ENCODE data around the gene ZC3HAV1.
A peak's percentile ranks its signal among the peaks of the same experiment; 100 is the strongest.
"Not testable (repeated sequence)": the region's sequence is repeated elsewhere in the genome, so short reads cannot be mapped to it uniquely, and the experiment has no call there.

Gene ZC3HAV1

DNA sequence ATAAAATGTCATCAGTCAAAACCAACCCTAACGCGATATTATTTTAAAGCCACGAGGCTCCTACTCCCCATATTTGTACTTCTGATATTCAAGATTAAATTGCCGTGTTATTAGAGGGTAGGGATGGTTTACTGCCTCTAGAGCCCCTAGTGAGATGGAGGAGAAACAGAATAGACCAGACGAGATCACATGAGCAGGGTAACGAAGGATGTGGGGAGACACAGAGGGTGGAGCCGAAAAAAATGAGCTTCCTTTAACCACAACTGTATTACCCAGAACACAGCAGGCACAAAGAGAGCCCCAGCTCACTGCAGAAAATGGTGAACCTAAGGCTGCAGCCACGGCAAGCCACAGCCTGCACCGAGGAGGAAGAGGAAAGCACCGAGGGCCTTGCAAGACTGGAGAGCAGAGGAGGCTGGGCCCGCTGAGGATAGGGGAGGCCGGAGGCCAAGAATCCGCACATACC is 14.3 kb downstream of the ZC3HAV1 start:
- Histone ChIP-seq H3K27me3 (ENCODE audit: insufficient read depth, poor library complexity, severe bottlenecking) (no peaks in the 10 kb centered on the region), H3K27ac (replicated peaks) (peak overlapping the region; percentile 67), H3K4me3 (replicated peaks; ENCODE audit: insufficient read depth, low read length) (peak overlapping the region; percentile 6; the same call in 1 of the 2 replicates)
- peak; percentile 81 to 94 for DNase-seq (ENCODE audit: low read depth in 1 of 2, low spot score in 1 of 2)
- TF ChIP-seq SPI1 (IDR thresholded peaks at IDR 0.05; ENCODE audit: borderline replicate concordance, low read depth): peak; percentile 39; the same call in 1 of the 2 replicates
- peak; percentile 36; the same call in 1 of the 2 replicates for TF ChIP-seq GABPA (IDR thresholded peaks at IDR 0.05; ENCODE audit: low read depth)
- TF ChIP-seq, protein P1, sequence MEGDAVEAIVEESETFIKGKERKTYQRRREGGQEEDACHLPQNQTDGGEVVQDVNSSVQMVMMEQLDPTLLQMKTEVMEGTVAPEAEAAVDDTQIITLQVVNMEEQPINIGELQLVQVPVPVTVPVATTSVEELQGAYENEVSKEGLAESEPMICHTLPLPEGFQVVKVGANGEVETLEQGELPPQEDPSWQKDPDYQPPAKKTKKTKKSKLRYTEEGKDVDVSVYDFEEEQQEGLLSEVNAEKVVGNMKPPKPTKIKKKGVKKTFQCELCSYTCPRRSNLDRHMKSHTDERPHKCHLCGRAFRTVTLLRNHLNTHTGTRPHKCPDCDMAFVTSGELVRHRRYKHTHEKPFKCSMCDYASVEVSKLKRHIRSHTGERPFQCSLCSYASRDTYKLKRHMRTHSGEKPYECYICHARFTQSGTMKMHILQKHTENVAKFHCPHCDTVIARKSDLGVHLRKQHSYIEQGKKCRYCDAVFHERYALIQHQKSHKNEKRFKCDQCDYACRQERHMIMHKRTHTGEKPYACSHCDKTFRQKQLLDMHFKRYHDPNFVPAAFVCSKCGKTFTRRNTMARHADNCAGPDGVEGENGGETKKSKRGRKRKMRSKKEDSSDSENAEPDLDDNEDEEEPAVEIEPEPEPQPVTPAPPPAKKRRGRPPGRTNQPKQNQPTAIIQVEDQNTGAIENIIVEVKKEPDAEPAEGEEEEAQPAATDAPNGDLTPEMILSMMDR (IDR thresholded peaks at IDR 0.05; ENCODE audit: insufficient read depth, low read length): no peak
- peak; percentile 27 for TF ChIP-seq POLR2AphosphoS5 (IDR thresholded peaks at IDR 0.05; ENCODE audit: low read depth)

DNA sequence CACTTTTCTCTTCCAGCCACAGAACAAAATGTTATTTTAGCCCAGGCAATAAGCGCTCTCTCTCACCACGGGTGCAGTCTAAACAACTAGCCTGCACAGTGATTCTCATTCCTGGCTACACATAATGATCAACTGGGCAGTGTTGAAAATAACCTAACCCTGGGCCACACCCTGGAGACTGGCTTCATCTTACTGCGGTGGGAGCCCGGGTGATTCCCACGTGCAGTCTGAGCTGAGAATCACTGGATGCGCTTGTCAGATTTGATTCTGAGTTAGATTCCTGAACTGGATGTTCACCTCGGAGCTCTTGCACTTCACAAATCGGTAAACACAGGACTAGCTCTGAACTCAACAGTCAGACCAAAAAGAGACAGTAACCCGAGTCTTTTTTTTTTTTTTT is 14.9 kb downstream of the ZC3HAV1 start:
- peak overlapping the region; percentile 67 for H3K27ac ChIP-seq (replicated peaks)
- DNase-seq (ENCODE audit: low read depth in 1 of 2, low spot score in 1 of 2): no peak
- H3K4me3 ChIP-seq (replicated peaks; ENCODE audit: insufficient read depth, low read length): no peak overlapping the region
- no peaks in the 10 kb centered on the region for H3K27me3 ChIP-seq (ENCODE audit: insufficient read depth, poor library complexity, severe bottlenecking)
- no peak for TF ChIP-seq POLR2AphosphoS5 (IDR thresholded peaks at IDR 0.05; ENCODE audit: low read depth)
- TF ChIP-seq, protein P1 (IDR thresholded peaks at IDR 0.05; ENCODE audit: insufficient read depth, low read length): no peak
- TF ChIP-seq, protein P2, sequence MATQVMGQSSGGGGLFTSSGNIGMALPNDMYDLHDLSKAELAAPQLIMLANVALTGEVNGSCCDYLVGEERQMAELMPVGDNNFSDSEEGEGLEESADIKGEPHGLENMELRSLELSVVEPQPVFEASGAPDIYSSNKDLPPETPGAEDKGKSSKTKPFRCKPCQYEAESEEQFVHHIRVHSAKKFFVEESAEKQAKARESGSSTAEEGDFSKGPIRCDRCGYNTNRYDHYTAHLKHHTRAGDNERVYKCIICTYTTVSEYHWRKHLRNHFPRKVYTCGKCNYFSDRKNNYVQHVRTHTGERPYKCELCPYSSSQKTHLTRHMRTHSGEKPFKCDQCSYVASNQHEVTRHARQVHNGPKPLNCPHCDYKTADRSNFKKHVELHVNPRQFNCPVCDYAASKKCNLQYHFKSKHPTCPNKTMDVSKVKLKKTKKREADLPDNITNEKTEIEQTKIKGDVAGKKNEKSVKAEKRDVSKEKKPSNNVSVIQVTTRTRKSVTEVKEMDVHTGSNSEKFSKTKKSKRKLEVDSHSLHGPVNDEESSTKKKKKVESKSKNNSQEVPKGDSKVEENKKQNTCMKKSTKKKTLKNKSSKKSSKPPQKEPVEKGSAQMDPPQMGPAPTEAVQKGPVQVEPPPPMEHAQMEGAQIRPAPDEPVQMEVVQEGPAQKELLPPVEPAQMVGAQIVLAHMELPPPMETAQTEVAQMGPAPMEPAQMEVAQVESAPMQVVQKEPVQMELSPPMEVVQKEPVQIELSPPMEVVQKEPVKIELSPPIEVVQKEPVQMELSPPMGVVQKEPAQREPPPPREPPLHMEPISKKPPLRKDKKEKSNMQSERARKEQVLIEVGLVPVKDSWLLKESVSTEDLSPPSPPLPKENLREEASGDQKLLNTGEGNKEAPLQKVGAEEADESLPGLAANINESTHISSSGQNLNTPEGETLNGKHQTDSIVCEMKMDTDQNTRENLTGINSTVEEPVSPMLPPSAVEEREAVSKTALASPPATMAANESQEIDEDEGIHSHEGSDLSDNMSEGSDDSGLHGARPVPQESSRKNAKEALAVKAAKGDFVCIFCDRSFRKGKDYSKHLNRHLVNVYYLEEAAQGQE (IDR thresholded peaks at IDR 0.05; ENCODE audit: insufficient replicate concordance, low read depth): no peak
- TF ChIP-seq SPI1 (IDR thresholded peaks at IDR 0.05; ENCODE audit: borderline replicate concordance, low read depth): no peak
- TF ChIP-seq GABPA (IDR thresholded peaks at IDR 0.05; ENCODE audit: low read depth): no peak

DNA sequence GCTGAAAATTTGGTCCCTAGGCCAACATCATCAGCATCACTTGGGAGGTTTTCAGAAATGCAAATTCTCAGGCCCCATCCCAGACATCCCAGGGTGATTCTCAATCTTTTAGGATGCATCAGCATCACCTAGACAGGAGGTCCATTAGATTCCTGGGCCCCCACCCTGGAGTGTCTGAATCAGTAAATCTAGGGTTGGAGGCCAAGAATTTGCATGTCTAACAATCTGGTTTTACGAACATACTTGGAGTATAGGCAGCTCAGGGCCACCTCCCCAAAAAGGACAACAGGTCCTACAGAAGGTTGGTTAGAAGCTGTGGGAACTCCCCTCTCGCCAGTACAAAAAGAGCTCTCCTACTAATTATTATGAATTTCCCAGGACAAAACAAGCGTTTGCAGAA is 15.5 kb downstream of the ZC3HAV1 start:
- peak overlapping the region; percentile 67 for H3K27ac ChIP-seq (replicated peaks)
- no peak for DNase-seq (ENCODE audit: low read depth in 1 of 2, low spot score in 1 of 2)
- H3K4me3 ChIP-seq (replicated peaks; ENCODE audit: insufficient read depth, low read length): no peak overlapping the region
- H3K27me3 ChIP-seq (ENCODE audit: insufficient read depth, poor library complexity, severe bottlenecking): no peaks in the 10 kb centered on the region
- TF ChIP-seq SPI1 (IDR thresholded peaks at IDR 0.05; ENCODE audit: borderline replicate concordance, low read depth): no peak
- no peak for TF ChIP-seq GABPA (IDR thresholded peaks at IDR 0.05; ENCODE audit: low read depth)
- TF ChIP-seq, protein P2 (IDR thresholded peaks at IDR 0.05; ENCODE audit: insufficient replicate concordance, low read depth): no peak
- TF ChIP-seq, protein P1 (IDR thresholded peaks at IDR 0.05; ENCODE audit: insufficient read depth, low read length): no peak
- no peak for TF ChIP-seq POLR2AphosphoS5 (IDR thresholded peaks at IDR 0.05; ENCODE audit: low read depth)

DNA sequence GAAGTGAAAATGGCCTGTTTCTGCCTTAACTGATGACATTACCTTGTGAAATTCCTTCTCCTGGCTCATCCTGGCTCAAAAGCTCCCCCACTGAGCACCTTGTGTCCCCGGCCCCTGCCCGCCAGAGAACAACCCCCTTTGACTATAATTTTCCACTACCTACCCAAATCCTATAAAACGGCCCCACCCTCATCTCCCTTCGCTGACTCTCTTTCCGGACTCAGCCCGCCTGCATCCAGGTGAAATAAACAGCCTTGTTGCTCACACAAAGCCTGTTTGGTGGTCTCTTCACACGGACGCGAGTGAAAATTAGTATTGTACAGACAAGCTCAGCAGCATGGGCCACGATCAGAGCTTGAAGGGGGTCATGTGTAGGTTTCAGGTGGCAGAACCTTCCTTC is 16.0 kb downstream of the ZC3HAV1 start:
- not testable (repeated sequence) for DNase-seq (ENCODE audit: low read depth in 1 of 2, low spot score in 1 of 2); H3K4me3 ChIP-seq (replicated peaks; ENCODE audit: insufficient read depth, low read length); H3K27ac ChIP-seq (replicated peaks); H3K27me3 ChIP-seq (ENCODE audit: insufficient read depth, poor library complexity, severe bottlenecking)

All from HL-60 (cell line).